Kidney epithelial cell (primary cell): ENCODE data around the gene MVK. TPM values are rescaled to one million over a fixed set of nuclear protein-coding genes. Genes with fewer than 3 reads are reported as not detected.

Experiments
- DNase-seq: peaks from one replicate; pipeline ENCODE4 v3.0.0-alpha.2; 2010; ENCODE audit warnings: low read depth
- H3K27me3 ChIP-seq: 2 replicates; pipeline ENCODE4 v1.6.0; 2011; ENCODE audit warnings: low read length; ENCODE audit not compliant: control insufficient read depth, insufficient read depth
- H3K36me3 ChIP-seq: 2 replicates; pipeline ENCODE4 v1.5.1; 2011; ENCODE audit warnings: low read length; ENCODE audit not compliant: control insufficient read depth, insufficient read depth
- H3K4me3 ChIP-seq: 2 replicates; pipeline ENCODE4 v1.5.1; 2011; ENCODE audit warnings: low read depth, mild to moderate bottlenecking, control low read depth, low read length
- CTCF ChIP-seq: IDR thresholded peaks from 2 replicates; pipeline ENCODE4 v1.5.1; 2011; ENCODE audit warnings: mild to moderate bottlenecking, moderate library complexity, low read length, control low read depth, inconsistent platforms; ENCODE audit not compliant: insufficient read depth, poor library complexity, severe bottlenecking
- total RNA-seq: library from RNA; depleted of rRNA; stranded (reverse); fragments of >200 nt; gene quantifications from 2 replicates; pipeline ENCODE4 v1.2.3, GENCODE V29; 2015

Gene MVK
- total RNA-seq, 1 donor from 2014 or later: 25.4 TPM

DNA sequence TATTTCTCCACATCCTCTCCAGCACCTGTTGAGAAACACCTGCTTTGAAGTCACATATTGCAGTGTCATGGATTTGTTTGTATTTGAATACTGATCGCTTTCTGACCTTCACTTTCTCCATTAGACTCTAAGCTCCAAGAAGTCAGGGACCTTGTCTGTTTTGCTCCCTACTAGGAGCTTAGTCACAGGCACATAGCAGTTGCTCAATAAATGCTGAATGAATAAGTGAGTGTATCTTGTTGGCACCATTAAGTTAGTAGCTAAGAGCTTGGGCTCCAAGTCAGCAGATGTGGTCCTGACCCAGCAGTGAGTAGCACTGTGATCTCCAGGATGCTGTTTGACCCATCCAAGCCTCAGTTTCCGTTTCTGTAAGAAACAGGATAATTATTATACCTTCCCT lies 10.1 kb downstream of the MVK start:
- no peak for TF ChIP-seq CTCF
- no peak overlapping the region for H3K4me3 ChIP-seq
- no peak for DNase-seq
- no peaks in the 10 kb centered on the region for H3K27me3 ChIP-seq
- peaks cover 2% of the 10 kb centered on the region for H3K36me3 ChIP-seq

DNA sequence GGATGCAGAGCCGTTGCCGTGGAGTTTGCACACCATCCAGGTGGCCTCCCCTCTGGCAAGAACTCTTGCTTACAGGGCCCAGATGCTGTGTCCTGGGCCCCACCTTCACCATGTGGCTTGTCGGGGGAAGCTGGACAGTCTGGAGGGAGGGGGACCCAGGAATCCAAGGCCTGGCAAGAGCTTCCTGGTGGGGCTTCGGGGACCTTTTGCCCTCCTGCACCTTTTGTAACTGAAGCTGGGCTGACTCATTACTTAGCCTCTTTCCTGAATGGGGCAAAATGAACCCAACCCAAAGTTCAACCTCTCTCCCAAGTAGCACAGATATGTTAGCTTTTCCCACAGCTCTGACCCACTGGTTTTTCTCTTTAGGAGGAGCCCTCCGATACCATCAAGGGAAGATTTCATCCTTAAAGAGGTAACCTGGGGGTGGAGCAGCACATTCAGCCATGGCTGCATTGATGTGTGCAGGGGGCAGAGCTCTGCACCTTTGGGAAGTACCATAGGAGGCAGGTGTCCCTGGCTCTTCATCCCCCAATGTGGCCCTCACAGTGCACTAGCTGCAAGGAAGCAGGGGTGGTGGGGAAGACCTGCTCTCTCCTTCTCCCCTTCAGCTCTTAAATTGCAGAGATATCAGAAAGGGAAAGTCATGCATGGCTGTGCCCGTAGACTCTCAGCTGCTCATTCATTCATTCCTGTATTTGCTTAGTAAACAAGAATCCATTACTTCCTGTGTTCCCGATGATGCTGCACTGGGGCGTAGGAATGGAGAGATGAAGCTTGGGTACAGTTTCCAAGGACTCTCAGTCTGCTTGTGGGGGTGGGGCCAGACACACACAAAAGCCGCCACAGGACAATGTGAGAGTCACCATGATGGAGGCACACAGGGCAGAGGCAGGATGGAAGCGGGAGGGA lies 13.0 kb downstream of the MVK start:
- no peak for DNase-seq
- Histone ChIP-seq H3K36me3 (no peaks in the 10 kb centered on the region), H3K27me3 (no peaks in the 10 kb centered on the region), H3K4me3 (no peak overlapping the region)
- TF ChIP-seq CTCF: no peak

DNA sequence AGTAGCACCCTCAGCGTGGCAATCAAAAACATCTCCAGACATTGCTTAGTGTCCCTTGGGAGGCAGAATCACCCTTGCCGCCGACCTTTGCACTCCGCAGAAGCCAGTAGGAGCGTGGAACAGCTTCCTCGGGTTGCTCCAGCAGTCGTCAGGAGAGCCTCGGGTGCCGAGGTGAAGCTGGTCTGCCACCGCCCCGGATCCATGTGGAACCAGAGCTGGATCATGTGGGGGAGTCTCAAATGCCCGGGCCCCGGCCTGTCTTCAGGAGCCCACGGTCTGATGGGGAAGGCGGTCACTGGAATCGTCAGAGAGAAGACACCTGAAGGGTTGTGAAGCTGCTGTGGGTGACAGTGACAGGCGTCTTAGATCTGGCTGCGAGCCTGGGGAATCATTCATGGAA lies 14.3 kb downstream of the MVK start:
- TF ChIP-seq CTCF: no peak
- no peak for DNase-seq
- Histone ChIP-seq H3K27me3 (no peaks in the 10 kb centered on the region), H3K4me3 (no peak overlapping the region), H3K36me3 (no peaks in the 10 kb centered on the region)

- DNase-seq: no peak
- Histone ChIP-seq H3K4me3 (no peak overlapping the region), H3K36me3 (no peaks in the 10 kb centered on the region), H3K27me3 (no peaks in the 10 kb centered on the region)
- no peak for TF ChIP-seq CTCF
These were observed 15.1 kb downstream of the MVK start for GRCh38 chr12:109588461-109589239.

- H3K27me3 ChIP-seq: no peaks in the 10 kb centered on the region
- H3K4me3 ChIP-seq: no peak overlapping the region
- H3K36me3 ChIP-seq: no peaks in the 10 kb centered on the region
- TF ChIP-seq CTCF: no peak
- DNase-seq: no peak
These were observed 15.6 kb downstream of the MVK start for GRCh38 chr12:109589240-109589590.
